ENCODE measurements around the gene AQP11. TPM values are rescaled to one million over a fixed set of nuclear protein-coding genes. Genes with fewer than 3 reads are reported as not detected.
"Not testable (repeated sequence)": the region's sequence is repeated elsewhere in the genome, so short reads cannot be mapped to it uniquely, and the experiment has no call there.

AQP11 gene, protein sequence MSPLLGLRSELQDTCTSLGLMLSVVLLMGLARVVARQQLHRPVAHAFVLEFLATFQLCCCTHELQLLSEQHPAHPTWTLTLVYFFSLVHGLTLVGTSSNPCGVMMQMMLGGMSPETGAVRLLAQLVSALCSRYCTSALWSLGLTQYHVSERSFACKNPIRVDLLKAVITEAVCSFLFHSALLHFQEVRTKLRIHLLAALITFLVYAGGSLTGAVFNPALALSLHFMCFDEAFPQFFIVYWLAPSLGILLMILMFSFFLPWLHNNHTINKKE
- total RNA-seq = under 1 TPM; 0.14 to 0.27 TPM

DNA sequence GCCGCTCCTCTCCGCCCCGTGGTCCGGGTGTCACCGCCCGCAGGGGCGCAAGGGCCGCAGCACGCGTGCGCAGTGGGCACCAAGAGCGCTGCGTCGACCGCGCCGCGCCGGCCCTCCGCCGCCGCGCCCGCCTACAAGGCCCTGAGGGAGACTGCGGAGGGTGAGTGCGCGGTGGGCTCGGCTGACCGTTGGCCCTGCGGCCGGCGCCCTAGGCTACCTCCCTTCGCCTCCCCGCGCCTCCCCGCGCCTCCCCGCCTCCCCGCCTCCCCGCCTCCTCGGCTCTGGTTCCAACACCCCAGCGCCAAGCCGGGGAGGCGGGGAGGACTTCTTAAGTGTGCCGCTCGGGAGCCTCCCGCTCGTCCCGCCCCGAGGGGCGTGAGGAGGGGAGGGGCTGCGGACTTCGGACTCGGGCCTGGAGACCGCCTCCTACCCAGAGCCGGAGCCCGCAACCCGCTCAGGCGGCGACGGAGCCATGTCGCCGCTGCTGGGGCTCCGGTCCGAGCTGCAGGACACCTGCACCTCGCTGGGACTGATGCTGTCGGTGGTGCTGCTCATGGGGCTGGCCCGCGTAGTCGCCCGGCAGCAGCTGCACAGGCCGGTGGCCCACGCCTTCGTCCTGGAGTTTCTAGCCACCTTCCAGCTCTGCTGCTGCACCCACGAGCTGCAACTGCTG is at the start of gene AQP11:
TSS of gene AQP11 (plus strand) at position 433 of the 673 bp plus-strand sequence. CDS start at position 473, 40 bp downstream.
- DNase-seq = peak; percentile 73
- Mint-ChIP-seq H3K27ac (no peak within 1 kb of the TSS), H3K36me3 (no peaks in the 10 kb centered on the region), H3K9me3 (no peaks in the 10 kb centered on the region), H3K4me1 (peaks cover 14% of the 10 kb centered on the region), H3K4me3 (peak within 1 kb of the TSS; percentile 84), H3K27me3 (no peaks in the 10 kb centered on the region)

DNA sequence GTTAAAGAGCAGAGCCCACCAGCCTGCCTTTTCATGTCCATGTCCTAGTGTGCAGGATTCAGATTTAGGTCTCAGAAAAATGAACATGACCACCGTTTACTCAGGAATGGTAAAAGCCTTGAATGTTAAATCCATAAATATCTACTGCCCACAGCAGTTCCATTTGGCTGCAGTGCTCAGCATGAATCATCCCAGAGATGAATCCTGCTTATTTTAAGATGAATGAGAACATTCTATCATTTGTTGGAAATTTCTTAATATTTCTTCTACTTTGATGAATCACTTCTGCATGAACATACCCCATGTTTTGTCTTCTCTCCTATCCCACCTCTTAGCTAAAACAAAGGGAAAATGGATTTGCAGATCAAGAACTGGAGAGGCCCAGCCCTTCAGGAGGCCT is 47.5 kb upstream of the AQP11 start:
- Mint-ChIP-seq H3K27me3 (no peaks in the 10 kb centered on the region), H3K36me3 (no peaks in the 10 kb centered on the region), H3K9me3 (no peaks in the 10 kb centered on the region), H3K27ac (no peak overlapping the region), H3K4me3 (no peak overlapping the region), H3K4me1 (no peaks in the 10 kb centered on the region)
- no peak for DNase-seq

DNA sequence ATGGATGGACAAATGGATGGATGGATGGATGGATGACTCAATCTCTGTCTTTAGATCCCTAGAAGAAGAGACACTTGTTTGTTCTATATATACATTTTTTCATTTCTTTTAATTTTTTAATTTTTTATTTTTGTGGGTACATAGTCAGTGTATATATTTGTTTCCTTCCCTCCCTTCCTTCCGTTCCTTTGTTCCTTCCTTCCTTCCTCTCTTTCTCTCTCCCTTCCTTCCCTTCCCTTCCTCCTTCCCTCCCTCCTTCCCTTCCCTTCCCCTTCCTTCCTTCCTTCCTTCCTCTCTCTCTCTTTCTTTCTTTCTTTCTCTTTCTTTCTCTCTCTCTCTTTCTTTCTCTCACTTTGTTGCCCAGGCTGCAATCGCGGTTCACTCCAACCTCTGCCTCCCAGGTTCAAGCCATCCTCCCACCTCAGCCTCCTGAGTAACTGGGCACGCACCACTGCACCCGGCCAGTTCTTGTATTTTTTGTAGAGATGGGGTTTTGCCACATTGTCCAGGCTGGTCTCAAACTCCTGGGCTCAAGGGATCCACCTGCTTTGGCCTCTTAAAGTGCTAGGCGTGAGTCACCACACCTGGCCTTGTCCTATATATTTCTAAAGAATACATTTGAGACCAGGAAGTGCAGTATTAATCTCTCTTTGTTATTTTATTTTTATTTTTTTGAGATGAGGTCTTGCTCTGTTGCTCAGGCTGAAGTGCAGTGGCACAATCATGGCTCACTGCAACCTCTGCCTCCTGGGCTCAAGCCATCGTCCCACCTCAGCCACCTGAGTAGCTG is 42.5 kb upstream of the AQP11 start:
- Mint-ChIP-seq H3K27me3 (no peaks in the 10 kb centered on the region), H3K27ac (no peak overlapping the region), H3K36me3 (no peaks in the 10 kb centered on the region), H3K9me3 (no peaks in the 10 kb centered on the region), H3K4me3 (no peak overlapping the region), H3K4me1 (no peaks in the 10 kb centered on the region)
- DNase-seq = no peak

DNA sequence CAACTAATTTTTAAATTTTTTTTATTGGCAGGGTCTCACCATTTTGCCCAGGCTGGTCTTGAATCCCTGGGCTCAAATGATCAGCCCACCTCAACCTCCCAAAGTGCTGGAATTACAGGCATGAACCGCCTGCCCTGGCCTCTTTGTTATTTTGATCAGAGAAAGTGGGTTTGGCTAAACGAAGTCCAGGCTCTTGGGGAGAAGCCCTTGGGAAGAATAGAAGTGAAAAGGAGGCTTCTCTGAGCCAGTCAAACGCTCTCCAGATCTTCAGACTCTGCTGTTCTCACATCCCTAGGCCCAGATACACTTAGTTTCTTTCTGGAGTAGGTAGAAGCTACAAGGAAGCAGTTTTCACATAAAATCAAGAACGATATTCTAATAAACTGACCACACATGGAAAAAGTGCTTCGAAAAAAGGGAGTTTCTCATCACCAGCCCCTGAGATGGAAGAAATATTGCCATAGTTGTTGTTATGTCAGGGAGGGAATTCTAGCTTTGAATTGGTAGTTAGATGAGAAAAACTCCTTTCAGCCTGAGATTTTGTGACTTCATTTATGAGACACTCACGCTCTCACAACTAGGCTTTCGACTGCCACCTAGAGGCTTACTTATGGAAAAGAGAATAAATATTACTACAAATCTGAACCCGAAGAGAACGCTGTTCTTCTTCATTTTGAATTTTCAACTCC is 41.7 kb upstream of the AQP11 start:
- no peak overlapping the region for H3K27ac Mint-ChIP-seq
- no peak overlapping the region for H3K4me3 Mint-ChIP-seq
- no peaks in the 10 kb centered on the region for H3K9me3 Mint-ChIP-seq
- H3K4me1 Mint-ChIP-seq = no peaks in the 10 kb centered on the region
- H3K36me3 Mint-ChIP-seq = no peaks in the 10 kb centered on the region
- no peaks in the 10 kb centered on the region for H3K27me3 Mint-ChIP-seq
- DNase-seq = no peak

DNA sequence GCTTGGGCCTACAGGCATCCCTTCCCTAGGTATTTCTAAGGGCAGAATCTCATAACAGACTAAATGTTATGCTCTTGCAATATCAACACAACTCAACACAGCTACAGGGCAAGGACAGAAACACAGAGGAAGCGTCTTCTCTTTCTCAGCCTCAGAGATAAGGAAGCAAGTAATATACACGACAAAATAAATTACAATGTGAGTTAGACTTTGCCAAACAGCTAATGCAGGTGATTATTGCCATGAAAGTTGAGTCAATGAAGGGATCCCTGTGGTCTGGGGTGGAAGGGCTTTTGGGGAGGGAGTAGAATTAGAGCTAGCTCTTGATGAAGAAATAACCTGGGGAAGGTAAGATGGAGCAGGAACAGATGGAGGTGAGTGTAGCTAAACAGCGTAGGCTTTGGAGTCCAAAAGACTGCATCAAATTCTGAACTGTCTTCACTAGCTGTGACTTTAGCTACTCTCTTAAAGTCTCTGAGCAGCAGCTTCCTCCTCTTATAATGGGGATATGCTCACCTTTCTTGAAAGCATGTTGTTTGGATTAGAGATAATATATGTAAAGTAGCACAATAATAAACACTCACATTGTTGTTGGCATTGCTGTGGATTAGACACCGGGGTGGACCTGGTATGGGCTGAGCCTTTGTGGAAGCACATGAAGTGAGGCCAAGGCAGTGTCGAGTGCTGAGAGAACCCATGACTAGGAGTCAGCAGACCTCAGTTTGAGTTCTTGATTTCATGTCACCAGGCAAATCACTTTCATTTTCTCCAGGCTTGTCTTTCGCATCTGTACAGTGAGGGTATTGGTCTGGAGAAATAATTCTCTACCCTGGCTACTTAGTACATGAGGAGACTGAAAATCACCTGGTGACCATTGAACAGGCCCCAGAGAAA is 41.0 kb upstream of the AQP11 start:
- DNase-seq = no peak
- Mint-ChIP-seq H3K4me3 (no peak overlapping the region), H3K9me3 (no peaks in the 10 kb centered on the region), H3K4me1 (no peaks in the 10 kb centered on the region), H3K27ac (no peak overlapping the region), H3K27me3 (no peaks in the 10 kb centered on the region), H3K36me3 (no peaks in the 10 kb centered on the region)

DNA sequence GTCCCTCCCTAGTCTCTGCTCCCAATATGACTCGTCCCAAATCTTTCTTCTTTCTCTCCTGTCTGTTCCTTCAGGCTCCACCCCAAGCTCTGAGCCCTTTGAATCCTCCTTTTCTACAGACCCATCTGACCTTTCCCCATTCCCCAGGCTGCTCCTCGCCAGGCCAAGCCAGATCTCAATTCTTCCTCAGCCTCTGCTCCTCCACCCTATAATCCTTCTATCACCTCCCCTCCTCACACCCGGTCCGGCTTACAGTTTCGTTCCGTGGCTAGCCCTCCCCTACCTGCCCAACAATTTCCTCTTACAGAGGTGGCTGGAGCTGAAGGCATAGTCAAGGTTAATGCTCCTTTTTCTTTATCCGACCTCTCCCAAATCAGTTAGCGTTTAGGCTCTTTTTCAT is 38.3 kb upstream of the AQP11 start:
- H3K4me3 Mint-ChIP-seq, DNase-seq, H3K27me3 Mint-ChIP-seq, H3K36me3 Mint-ChIP-seq, H3K4me1 Mint-ChIP-seq, H3K9me3 Mint-ChIP-seq, H3K27ac Mint-ChIP-seq: not testable (repeated sequence)

DNA sequence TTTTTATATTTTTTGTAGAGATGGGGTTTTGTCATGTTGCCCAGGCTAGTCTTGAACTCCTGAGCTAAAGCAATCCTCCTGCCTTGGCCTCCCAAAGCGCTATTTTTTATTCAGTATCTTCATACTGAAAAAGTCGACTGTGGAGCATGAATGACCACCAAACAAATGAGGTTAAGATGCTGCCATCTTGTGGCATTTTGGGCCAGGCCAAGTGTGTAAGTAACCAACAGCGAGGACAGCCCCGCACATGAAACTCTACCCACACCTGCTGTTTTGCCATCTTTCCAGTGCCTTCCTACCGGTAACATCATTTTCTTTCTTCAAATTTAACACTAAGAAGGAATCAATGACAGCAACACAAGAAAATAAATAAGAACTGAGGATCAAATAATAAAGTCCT is 32.2 kb upstream of the AQP11 start:
- Mint-ChIP-seq H3K4me3 (no peak overlapping the region), H3K9me3 (peaks cover 6% of the 10 kb centered on the region), H3K36me3 (no peaks in the 10 kb centered on the region), H3K27ac (no peak overlapping the region), H3K27me3 (no peaks in the 10 kb centered on the region), H3K4me1 (no peaks in the 10 kb centered on the region)
- DNase-seq = no peak

DNA sequence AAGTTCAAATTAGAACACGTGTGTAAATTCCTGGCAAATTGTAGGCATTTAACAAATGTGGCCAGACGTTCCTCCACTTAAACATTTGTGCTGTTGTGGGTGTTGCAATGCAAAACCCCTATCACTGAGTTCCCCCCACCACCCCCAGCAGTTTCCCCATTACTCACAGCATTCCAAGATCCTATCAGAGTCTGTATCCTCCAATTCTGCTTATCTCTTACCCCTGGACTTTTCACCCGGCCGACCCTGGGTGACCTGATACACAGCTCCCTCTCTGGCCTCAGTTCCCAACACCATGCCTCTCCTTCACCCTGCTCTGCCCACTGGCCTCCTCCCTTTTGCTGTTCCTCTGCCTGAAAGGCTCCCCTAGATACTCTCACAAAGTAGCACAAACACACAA is 31.4 kb upstream of the AQP11 start:
- Mint-ChIP-seq H3K4me3 (no peak overlapping the region), H3K27ac (no peak overlapping the region), H3K4me1 (no peaks in the 10 kb centered on the region), H3K9me3 (peaks cover 7% of the 10 kb centered on the region), H3K36me3 (no peaks in the 10 kb centered on the region), H3K27me3 (no peaks in the 10 kb centered on the region)
- DNase-seq = no peak

DNA sequence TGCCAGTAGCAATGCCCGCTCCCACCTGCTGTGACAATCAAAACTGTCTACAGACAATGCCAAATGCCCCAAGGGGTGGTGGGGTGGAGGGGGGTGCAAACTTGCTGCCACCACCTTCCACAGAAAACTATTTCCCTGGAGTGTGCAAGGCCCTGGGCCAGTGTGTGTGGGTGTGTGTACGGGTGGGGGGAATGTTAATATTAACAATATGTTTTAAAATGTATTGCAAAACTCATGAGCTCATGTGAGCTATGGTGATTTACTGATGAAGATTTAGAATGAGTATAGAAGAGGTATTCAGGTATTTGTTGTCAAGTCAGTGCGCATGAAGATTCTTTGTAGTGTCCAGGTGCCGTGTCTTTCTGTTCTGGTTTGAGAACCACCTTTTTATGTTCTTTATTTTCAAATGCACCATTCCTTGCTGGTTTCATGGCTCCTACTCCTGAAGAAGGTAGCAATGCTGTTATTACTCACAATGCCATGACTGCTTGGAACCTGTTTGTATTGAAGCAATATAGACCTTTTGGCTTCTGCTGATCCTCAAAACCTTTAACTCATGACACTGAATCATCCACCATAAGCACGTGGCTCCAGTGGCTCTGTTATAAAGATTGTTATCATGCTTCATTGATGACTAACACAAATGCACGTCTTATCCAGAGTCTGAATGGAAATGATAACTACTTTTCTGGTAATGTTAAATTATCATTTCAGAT is 29.9 kb upstream of the AQP11 start:
- Mint-ChIP-seq H3K36me3 (no peaks in the 10 kb centered on the region), H3K4me1 (no peaks in the 10 kb centered on the region), H3K9me3 (peaks cover 7% of the 10 kb centered on the region), H3K27ac (no peak overlapping the region), H3K4me3 (no peak overlapping the region), H3K27me3 (no peaks in the 10 kb centered on the region)
- no peak for DNase-seq

DNA sequence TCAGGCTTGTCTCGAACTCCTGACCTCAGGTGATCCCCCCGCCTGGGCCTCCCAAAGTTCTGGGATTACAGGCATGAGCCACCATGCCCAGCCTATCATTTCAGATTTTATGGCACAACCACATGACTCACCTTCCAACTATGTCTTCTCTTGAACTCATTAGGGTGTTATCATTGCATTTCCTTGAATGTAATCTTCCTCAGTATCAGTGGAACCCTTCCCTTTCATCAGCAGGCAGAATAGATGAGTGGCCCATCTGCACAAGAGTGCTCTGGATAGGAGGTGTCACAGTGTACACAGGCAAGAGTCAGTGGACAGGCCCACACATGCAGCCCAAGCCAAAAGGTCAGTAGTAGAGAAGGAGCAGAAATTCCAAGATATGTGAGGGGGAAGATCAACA is 29.1 kb upstream of the AQP11 start:
- Mint-ChIP-seq H3K9me3 (peaks cover 7% of the 10 kb centered on the region), H3K4me1 (no peaks in the 10 kb centered on the region), H3K27ac (no peak overlapping the region), H3K36me3 (no peaks in the 10 kb centered on the region), H3K27me3 (no peaks in the 10 kb centered on the region), H3K4me3 (no peak overlapping the region)
- no peak for DNase-seq

DNA sequence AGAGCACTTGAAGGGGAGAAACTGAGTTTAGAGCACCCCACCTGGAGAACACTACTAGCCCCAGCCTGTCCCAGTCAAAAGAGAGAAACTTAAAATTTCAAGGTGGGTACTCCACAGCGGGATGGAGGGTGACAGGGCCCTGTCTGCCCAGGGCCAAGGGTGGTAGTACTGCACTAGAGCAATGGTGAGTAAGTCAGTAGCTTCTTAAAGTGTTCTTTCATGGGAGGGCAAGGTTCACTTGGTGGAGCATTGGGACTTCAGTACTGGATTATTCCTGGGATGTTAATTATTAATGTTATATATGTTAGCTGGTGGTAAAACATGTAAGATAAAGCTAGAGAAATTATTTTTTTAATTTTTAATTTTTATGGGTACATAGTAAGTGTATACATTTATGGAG is 28.5 kb upstream of the AQP11 start:
- no peaks in the 10 kb centered on the region for H3K27me3 Mint-ChIP-seq
- no peak for DNase-seq
- peaks cover 7% of the 10 kb centered on the region for H3K9me3 Mint-ChIP-seq
- no peaks in the 10 kb centered on the region for H3K4me1 Mint-ChIP-seq
- no peak overlapping the region for H3K4me3 Mint-ChIP-seq
- H3K27ac Mint-ChIP-seq = no peak overlapping the region
- H3K36me3 Mint-ChIP-seq = no peaks in the 10 kb centered on the region

DNA sequence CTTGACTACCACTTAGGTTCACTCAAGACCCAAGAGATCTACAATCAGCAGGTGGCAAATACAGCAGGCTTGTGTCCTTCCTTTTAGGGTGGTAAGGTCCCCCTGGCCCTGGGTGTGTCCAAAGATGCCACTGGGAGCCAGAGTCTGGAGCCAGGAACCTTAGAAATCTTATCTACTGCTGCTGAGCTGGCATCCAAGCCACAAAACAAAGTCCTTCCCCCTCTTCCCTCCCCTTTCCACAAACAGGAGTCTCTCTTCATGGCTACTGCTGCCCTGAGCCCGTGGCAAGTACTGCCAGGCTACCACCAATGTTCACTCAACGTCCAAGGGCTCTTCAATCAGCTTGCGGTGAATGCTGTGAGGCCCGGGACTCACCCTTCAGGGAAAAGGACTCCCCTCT is 21.4 kb upstream of the AQP11 start:
- Mint-ChIP-seq H3K27ac (no peak overlapping the region), H3K9me3 (peaks cover 3% of the 10 kb centered on the region), H3K4me3 (no peak overlapping the region), H3K27me3 (peaks cover 2% of the 10 kb centered on the region), H3K4me1 (no peaks in the 10 kb centered on the region), H3K36me3 (no peaks in the 10 kb centered on the region)
- no peak for DNase-seq

DNA sequence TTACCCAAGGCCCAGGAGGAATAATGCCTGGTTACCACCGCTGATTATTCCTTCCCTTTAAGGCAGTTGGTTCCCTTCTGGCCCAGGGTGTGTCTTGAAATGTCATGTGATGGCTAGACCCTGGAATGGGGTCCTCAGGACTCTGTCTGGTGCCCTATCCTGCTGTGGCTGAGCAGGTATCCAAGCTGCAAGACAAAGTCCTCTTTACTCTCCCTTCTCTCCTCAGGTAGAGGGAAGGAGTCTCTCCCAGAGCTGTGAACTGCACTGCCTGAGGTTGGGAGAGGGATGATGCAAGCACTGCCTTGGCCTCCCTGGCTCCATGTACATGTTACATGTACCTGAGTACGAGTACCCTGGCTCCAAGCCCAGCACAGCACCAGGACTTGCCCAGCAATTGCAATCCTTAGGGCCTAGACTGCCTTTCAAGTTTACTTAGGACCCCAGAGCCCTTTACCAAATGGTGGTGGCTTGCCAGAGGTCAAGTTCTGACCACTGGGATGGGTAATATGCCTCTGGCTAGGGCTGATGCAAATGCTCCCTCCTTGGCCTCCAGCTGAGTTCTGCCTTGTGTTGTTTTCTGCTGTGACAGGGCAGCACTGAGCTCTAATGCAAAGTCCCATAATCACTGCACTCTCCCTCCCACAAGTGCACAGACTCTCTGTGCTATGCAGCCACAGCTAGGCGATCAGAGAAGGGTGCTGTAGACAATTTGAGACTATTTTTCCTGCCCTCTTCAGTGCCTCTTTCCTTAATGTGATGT is 20.7 kb upstream of the AQP11 start:
- Mint-ChIP-seq H3K36me3 (no peaks in the 10 kb centered on the region), H3K27me3 (peaks cover 2% of the 10 kb centered on the region), H3K4me1 (no peaks in the 10 kb centered on the region), H3K27ac (no peak overlapping the region), H3K4me3 (no peak overlapping the region), H3K9me3 (peaks cover 3% of the 10 kb centered on the region)
- no peak for DNase-seq
